Kidney (tissue), 14 donors: ENCODE data around the gene MRPL40. TPM values are rescaled to one million over a fixed set of nuclear protein-coding genes. Genes with fewer than 3 reads are reported as not detected.

Experiments used
- DNase-seq, 5 donors: peaks; one replicate each; pipeline ENCODE4 v3.0.0-alpha.2; 2013 to 2020
- FAIRE-seq: peaks from 2 replicates; lab custom pipeline; 2012; peaks lifted over from hg19 to GRCh38; lab: Jason Lieb, UNC
- H3K27ac ChIP-seq, 2 donors: one replicate each; pipeline ENCODE4 v1.7.0; 2013; ENCODE audit warnings: low read depth in 2 of 2, low read length in 2 of 2, inconsistent platforms in 1 of 2
- H3K27me3 ChIP-seq: one replicate; pipeline ENCODE4 v1.7.1; 2013; ENCODE audit warnings: low read length, inconsistent platforms; ENCODE audit not compliant: control insufficient read depth, insufficient read depth
- H3K36me3 ChIP-seq, 3 donors: one replicate each; pipeline versions ENCODE4 v1.7.0 to v1.7.1; 2013; ENCODE audit warnings: low read length in 3 of 3, control low read depth in 1 of 3, inconsistent platforms in 1 of 3; ENCODE audit not compliant: insufficient read depth in 3 of 3, control insufficient read depth in 2 of 3
- H3K4me1 ChIP-seq, 3 donors: one replicate each; pipeline versions ENCODE4 v1.7.0 to v1.7.1; 2013; ENCODE audit warnings: low read length in 3 of 3, inconsistent platforms in 1 of 3, low read depth in 1 of 3; ENCODE audit not compliant: control insufficient read depth in 2 of 3, insufficient read depth in 2 of 3
- H3K4me3 ChIP-seq, 3 donors: one replicate each; pipeline versions ENCODE4 v1.7.0 to v1.8.1; 2013; ENCODE audit warnings: low read length in 3 of 3, control low read depth in 1 of 3, inconsistent platforms in 1 of 3
- H3K9ac ChIP-seq, 3 donors: one replicate each; pipeline versions ENCODE4 v1.7.0 to v1.7.1; 2013; ENCODE audit warnings: low read length in 3 of 3, control low read depth in 1 of 3, inconsistent platforms in 1 of 3
- H3K9me3 ChIP-seq, 3 donors: one replicate each; pipeline versions ENCODE4 v1.7.0 to v1.7.1; 2013; ENCODE audit warnings: low read length in 3 of 3, control low read depth in 1 of 3, inconsistent platforms in 1 of 3; ENCODE audit not compliant: control insufficient read depth in 2 of 3, insufficient read depth in 1 of 3
- intact Hi-C: fragments of 100-400 bp; cut with DNase I; formaldehyde crosslinking; loops from one replicate; pipeline ENCODE4 v1.11.1; 2022
- polyA plus RNA-seq: library from polyadenylated mRNA; stranded (reverse); fragments of 350-450 nt; fragmentation: Illumina TruSeq; extraction: RNeasy Lipid Tissue Mini Kit (QIAGEN cat#74804); gene quantifications from one replicate; pipeline ENCODE4 v1.2.3, GENCODE V29; 2014; ENCODE audit warnings: low read depth, low replicate concordance; ENCODE audit not compliant: insufficient read depth
- total RNA-seq: library from RNA; stranded (reverse); fragmentation: NEBNext Ultra II Directional; extraction: Animal tissue kit (Norgen Biotek cat#: 25700); gene quantifications from one replicate; pipeline ENCODE4 v1.2.1, GENCODE V29; 2021
- TF ChIP-seq, protein P1 (sequence below): IDR thresholded peaks from 3 replicates; pipeline ENCODE4 v1.5.1; 2012; ENCODE audit warnings: mild to moderate bottlenecking, moderate library complexity, borderline replicate concordance; ENCODE audit not compliant: insufficient read depth; ENCODE audit errors: extremely low read depth
- donor health status: control.
- donor health status: control.
- donor health status: control.
- donor health status: control.
- donor health status: control.
- donor health status: DM: yes; HTN: yes; CAD: no.
- donor health status: Normal renal cell carcinoma (clear cell type).

The MRPL40 gene
- total and polyA plus RNA-seq, 2 donors from 2014 or later = 30.0 to 89.2 TPM

DNA sequence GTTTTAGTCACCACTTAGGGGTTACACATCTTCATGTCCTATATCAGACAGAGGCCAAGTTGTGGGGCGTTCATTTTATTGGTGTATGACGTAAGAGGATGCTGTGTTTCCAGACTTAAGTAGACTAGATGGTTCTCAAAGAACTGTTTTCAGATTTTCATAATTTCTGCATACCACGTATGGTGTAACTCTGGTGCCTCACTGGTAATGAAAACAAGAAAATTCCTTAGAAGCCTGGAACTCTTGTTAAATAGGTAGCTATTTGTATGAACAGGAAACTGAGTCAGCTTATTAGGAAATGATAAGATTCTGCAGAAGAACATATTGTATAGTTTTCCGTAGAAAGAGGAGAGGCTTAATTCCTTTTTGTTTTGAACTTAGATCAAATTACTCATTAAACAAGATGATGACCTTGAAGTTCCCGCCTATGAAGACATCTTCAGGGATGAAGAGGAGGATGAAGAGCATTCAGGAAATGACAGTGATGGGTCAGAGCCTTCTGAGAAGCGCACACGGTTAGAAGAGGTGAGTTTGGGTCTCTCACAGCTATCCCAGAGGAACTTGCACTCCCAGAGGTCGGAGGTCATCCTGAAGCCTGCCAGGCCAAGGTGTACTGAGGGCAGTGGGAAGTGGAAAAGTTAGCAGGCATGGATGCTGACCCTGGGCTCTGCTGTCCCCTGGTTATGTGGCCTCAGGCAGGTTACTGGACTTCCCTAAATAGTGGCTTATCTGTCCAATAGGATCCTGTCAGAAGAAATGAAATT lies 51.3 kb downstream of the MRPL40 start:
- no peak overlapping the region for H3K27ac ChIP-seq
- no peak for FAIRE-seq
- no peaks in the 10 kb centered on the region for H3K36me3 ChIP-seq
- TF ChIP-seq, protein P1, sequence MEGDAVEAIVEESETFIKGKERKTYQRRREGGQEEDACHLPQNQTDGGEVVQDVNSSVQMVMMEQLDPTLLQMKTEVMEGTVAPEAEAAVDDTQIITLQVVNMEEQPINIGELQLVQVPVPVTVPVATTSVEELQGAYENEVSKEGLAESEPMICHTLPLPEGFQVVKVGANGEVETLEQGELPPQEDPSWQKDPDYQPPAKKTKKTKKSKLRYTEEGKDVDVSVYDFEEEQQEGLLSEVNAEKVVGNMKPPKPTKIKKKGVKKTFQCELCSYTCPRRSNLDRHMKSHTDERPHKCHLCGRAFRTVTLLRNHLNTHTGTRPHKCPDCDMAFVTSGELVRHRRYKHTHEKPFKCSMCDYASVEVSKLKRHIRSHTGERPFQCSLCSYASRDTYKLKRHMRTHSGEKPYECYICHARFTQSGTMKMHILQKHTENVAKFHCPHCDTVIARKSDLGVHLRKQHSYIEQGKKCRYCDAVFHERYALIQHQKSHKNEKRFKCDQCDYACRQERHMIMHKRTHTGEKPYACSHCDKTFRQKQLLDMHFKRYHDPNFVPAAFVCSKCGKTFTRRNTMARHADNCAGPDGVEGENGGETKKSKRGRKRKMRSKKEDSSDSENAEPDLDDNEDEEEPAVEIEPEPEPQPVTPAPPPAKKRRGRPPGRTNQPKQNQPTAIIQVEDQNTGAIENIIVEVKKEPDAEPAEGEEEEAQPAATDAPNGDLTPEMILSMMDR = no peak
- H3K4me1 ChIP-seq = no peaks in the 10 kb centered on the region
- H3K9ac ChIP-seq = no peak overlapping the region
- H3K9me3 ChIP-seq = no peaks in the 10 kb centered on the region
- DNase-seq = no peak
- H3K27me3 ChIP-seq = no peaks in the 10 kb centered on the region
- H3K4me3 ChIP-seq = no peak overlapping the region
- intact Hi-C loops = no loop called here

Other genes starting within 250 kb of the MRPL40 start
- 6.3 TPM for gene CLTCL1, start 140.8 kb upstream of the MRPL40 start, total RNA-seq
- gene CLTCL1, start 140.8 kb upstream of the MRPL40 start, polyA plus RNA-seq = 4.0 TPM
- 26.8 TPM for gene HIRA, start 812 bp upstream of the MRPL40 start, total RNA-seq
- 18.5 TPM for gene HIRA, start 812 bp upstream of the MRPL40 start, polyA plus RNA-seq
- 27.1 TPM for gene C22orf39, start 15.2 kb downstream of the MRPL40 start, total RNA-seq
- gene C22orf39, start 15.2 kb downstream of the MRPL40 start, polyA plus RNA-seq = 54.4 TPM
- 56.2 TPM for gene UFD1, start 46.6 kb downstream of the MRPL40 start, total RNA-seq
- gene UFD1, start 46.6 kb downstream of the MRPL40 start, polyA plus RNA-seq = 67.8 TPM
- gene CDC45, start 47.4 kb downstream of the MRPL40 start, total RNA-seq = 1.1 TPM
- gene CDC45, start 47.4 kb downstream of the MRPL40 start, polyA plus RNA-seq = 0.32 TPM
- 48.4 TPM for gene CLDN5, start 91.9 kb downstream of the MRPL40 start, total RNA-seq
- gene CLDN5, start 91.9 kb downstream of the MRPL40 start, polyA plus RNA-seq = 47.8 TPM